HepG2 (cell line): ENCODE results near the gene UBE2O. TPM values are rescaled to one million over a fixed set of nuclear protein-coding genes. Genes with fewer than 3 reads are reported as not detected.

ENCODE experiments used
- CHCHD3 ChIP-seq: sonication (generic); formaldehyde crosslinking; IDR thresholded peaks from 2 replicates; pipeline ENCODE4 v1.8.0; 2022; ENCODE audit warnings: mild to moderate bottlenecking, missing genetic modification reagents, moderate library complexity
- DR1 ChIP-seq: sonication (generic); formaldehyde crosslinking; IDR thresholded peaks from 2 replicates; pipeline ENCODE4 v1.8.0; 2021; ENCODE audit warnings: mild to moderate bottlenecking, missing genetic modification reagents, inconsistent platforms
- HOXD1 ChIP-seq: sonication (generic); formaldehyde crosslinking; IDR thresholded peaks from 2 replicates; pipeline ENCODE4 v1.5.0; 2020; ENCODE audit warnings: missing genetic modification reagents
- KDM1A ChIP-seq: IDR thresholded peaks from 2 replicates; pipeline ENCODE4 v1.6.1; 2016; ENCODE audit warnings: missing compliant biosample characterization
- MEIS1 ChIP-seq: sonication (generic); formaldehyde crosslinking; IDR thresholded peaks from 2 replicates; pipeline ENCODE4 v1.9.0; 2021; ENCODE audit warnings: mild to moderate bottlenecking, missing genetic modification reagents, moderate library complexity, borderline replicate concordance
- NAIF1 ChIP-seq: sonication (generic); formaldehyde crosslinking; IDR thresholded peaks from 2 replicates; pipeline ENCODE4 v1.5.0; 2020; ENCODE audit warnings: mild to moderate bottlenecking, missing genetic modification reagents, borderline replicate concordance
- NCOA5 ChIP-seq: sonication (generic); formaldehyde crosslinking; IDR thresholded peaks from 2 replicates; pipeline ENCODE4 v1.4.0; 2020; ENCODE audit warnings: missing genetic modification reagents
- SAFB2 ChIP-seq: sonication (generic); formaldehyde crosslinking; IDR thresholded peaks from 2 replicates; pipeline ENCODE4 v1.5.1; 2020; ENCODE audit warnings: missing genetic modification reagents, low read depth, mild to moderate bottlenecking, borderline replicate concordance
- THYN1 ChIP-seq: sonication (generic); formaldehyde crosslinking; IDR thresholded peaks from 2 replicates; pipeline ENCODE4 v1.8.1; 2023; ENCODE audit warnings: low read depth, mild to moderate bottlenecking, moderate library complexity, missing genetic modification reagents, borderline replicate concordance
- TRIM24 ChIP-seq: sonication (generic); formaldehyde crosslinking; IDR thresholded peaks from 2 replicates; pipeline ENCODE4 v1.8.0; 2022; ENCODE audit warnings: mild to moderate bottlenecking, missing genetic modification reagents
- YEATS4 ChIP-seq: sonication (generic); formaldehyde crosslinking; IDR thresholded peaks from 2 replicates; pipeline ENCODE4 v1.4.0; 2020; ENCODE audit warnings: missing genetic modification reagents, borderline replicate concordance
- ZMAT3 ChIP-seq: sonication (generic); formaldehyde crosslinking; conservative IDR thresholded peaks from 2 replicates; pipeline ENCODE4 v1.7.0; 2021; ENCODE audit warnings: missing genetic modification reagents
- ZNF343 ChIP-seq: sonication (generic); formaldehyde crosslinking; IDR thresholded peaks from 2 replicates; pipeline ENCODE4 v1.4.0; 2020; ENCODE audit warnings: mild to moderate bottlenecking, missing genetic modification reagents
- ZNF546 ChIP-seq: sonication (generic); formaldehyde crosslinking; conservative IDR thresholded peaks from 2 replicates; pipeline ENCODE4 v1.8.1; 2023; ENCODE audit warnings: mild to moderate bottlenecking, missing genetic modification reagents
- ZNF552 ChIP-seq: sonication (generic); formaldehyde crosslinking; IDR thresholded peaks from 2 replicates; pipeline ENCODE4 v1.9.0; 2022; ENCODE audit warnings: missing genetic modification reagents, mild to moderate bottlenecking, borderline replicate concordance
- ZNF850 ChIP-seq: sonication (generic); formaldehyde crosslinking; conservative IDR thresholded peaks from 2 replicates; pipeline ENCODE4 v1.9.0; 2021; ENCODE audit warnings: mild to moderate bottlenecking, missing genetic modification reagents
- polyA plus RNA-seq, 8 experiments: library from polyadenylated mRNA; depleted of rRNA in 3 of 8; stranded (reverse) in 7 of 8; unstranded in 1 of 8; fragments of >200 nt; fragmentation: Illumina TruSeq in 4 of 8; extraction: Trizol in 4 of 8; gene quantifications; 2 replicates each; pipeline versions ENCODE4 v1.2.1 to v1.2.3, GENCODE V29; 2011 to 2016; ENCODE audit warnings: low read depth in 4 of 8, missing spikeins in 1 of 8, mixed read lengths in 1 of 8; ENCODE audit not compliant: insufficient read depth in 1 of 8
- total RNA-seq, 5 experiments: library from RNA; depleted of rRNA; stranded (reverse); fragments of >200 nt; fragmentation: Illumina TruSeq; extraction: Trizol; gene quantifications; 2 replicates each; pipeline ENCODE4 v1.2.3, GENCODE V29; 2016; ENCODE audit warnings: low read depth in 1 of 5
- TF ChIP-seq, protein P1 (sequence below), 2 experiments: sonication (generic) in 1 of 2; formaldehyde crosslinking in 1 of 2; IDR thresholded peaks; 2 replicates each; pipeline versions ENCODE4 v1.4.0 to v1.6.1; 2016 to 2020; ENCODE audit warnings: borderline replicate concordance in 1 of 2, low read depth in 1 of 2, mild to moderate bottlenecking in 1 of 2, missing genetic modification reagents in 1 of 2
- TF ChIP-seq, protein P2 (sequence below): sonication (generic); formaldehyde crosslinking; IDR thresholded peaks from 2 replicates; pipeline ENCODE4 v1.4.0; 2020; ENCODE audit warnings: missing genetic modification reagents, mild to moderate bottlenecking, borderline replicate concordance
- TF ChIP-seq, protein P3 (sequence below): sonication (generic); formaldehyde crosslinking; IDR thresholded peaks from 2 replicates; pipeline ENCODE4 v1.5.0; 2020; ENCODE audit warnings: missing genetic modification reagents, mild to moderate bottlenecking, borderline replicate concordance
- TF ChIP-seq, protein P4 (sequence below): sonication (generic); formaldehyde crosslinking; IDR thresholded peaks from 2 replicates; pipeline ENCODE4 v1.8.1; 2023; ENCODE audit warnings: missing genetic modification reagents, inconsistent platforms, borderline replicate concordance

Gene UBE2O
- total and polyA plus RNA-seq, 2 of the 13 experiments (the other 11 are each of a cell fraction or from before 2014, with no cell fraction given), result 21.5 to 23.5 TPM

DNA sequence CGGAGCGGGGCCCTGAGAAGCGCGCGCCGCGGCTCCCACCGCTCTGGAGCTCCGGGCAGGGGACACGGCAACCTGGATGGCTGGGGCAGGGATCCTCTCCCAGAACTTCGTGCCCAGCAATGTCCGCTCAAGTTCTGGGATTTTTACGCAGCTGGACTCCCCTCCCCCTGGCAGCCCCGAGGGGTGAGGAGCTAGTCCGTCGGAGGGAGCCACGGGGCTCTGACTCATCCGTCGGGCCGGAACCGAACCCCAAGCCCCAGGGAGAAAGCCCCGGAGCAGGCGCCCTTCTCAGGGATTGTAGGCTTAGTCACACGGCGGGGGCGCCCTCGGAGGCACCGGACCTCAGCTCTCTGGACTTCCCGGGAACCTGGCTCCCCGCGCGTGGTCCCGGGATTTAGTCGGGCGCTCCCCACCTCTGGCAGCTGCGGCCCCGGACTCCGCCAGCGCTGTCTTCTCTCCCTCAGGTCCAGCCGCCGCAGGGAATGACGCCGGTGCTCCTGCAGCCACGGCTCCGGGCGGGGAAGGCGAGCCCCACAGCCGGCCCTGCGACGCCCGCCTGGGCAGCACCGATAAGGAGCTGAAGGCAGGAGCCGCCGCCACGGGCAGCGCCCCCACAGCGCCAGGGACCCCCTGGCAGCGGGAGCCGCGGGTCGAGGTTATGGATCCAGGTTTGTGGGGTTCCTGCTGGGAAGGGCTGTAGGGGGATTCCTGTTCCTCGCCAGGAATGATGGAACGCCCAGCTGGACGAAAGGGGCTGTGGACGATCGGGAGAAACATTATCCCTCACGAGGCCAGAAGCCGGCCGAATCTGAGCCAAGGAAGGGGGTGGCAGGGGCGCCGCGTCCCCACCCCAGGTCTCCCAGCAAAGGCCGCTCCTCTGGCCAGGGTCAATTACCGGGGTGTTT, 67.7 kb downstream of the UBE2O start (continued):
- TF ChIP-seq, protein P1, sequence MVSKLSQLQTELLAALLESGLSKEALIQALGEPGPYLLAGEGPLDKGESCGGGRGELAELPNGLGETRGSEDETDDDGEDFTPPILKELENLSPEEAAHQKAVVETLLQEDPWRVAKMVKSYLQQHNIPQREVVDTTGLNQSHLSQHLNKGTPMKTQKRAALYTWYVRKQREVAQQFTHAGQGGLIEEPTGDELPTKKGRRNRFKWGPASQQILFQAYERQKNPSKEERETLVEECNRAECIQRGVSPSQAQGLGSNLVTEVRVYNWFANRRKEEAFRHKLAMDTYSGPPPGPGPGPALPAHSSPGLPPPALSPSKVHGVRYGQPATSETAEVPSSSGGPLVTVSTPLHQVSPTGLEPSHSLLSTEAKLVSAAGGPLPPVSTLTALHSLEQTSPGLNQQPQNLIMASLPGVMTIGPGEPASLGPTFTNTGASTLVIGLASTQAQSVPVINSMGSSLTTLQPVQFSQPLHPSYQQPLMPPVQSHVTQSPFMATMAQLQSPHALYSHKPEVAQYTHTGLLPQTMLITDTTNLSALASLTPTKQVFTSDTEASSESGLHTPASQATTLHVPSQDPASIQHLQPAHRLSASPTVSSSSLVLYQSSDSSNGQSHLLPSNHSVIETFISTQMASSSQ (IDR thresholded peaks at IDR 0.05; ENCODE audit: low read depth), result no peak
- TF ChIP-seq, protein P1 (CRISPR knock-in tag; IDR thresholded peaks at IDR 0.05; ENCODE audit: borderline replicate concordance), result no peak; the same call in 1 of the 2 replicates
- TF ChIP-seq, protein P2, sequence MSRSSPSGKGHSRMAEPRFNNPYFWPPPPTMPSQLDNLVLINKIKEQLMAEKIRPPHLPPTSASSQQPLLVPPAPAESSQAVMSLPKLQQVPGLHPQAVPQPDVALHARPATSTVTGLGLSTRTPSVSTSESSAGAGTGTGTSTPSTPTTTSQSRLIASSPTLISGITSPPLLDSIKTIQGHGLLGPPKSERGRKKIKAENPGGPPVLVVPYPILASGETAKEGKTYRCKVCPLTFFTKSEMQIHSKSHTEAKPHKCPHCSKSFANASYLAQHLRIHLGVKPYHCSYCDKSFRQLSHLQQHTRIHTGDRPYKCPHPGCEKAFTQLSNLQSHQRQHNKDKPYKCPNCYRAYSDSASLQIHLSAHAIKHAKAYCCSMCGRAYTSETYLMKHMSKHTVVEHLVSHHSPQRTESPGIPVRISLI (CRISPR knock-in tag), result no peak
- TF ChIP-seq CHCHD3 (CRISPR knock-in tag), result no peak
- TF ChIP-seq ZNF343 (CRISPR knock-in tag), result no peak; the same call in 1 of the 2 replicates
- no peak for TF ChIP-seq ZMAT3 (CRISPR knock-in tag)
- no peak; the same call in 1 of the 2 replicates for TF ChIP-seq DR1 (CRISPR knock-in tag)
- 0 out of 2 replicates have a peak, but pooled peaks have one; percentile 27 for TF ChIP-seq ZNF546 (CRISPR knock-in tag)
- no peak for TF ChIP-seq THYN1
- TF ChIP-seq NCOA5, result 0 out of 2 replicates have a peak, but pooled peaks have one; percentile 15
- TF ChIP-seq ZNF850, result peak; percentile 81
- no peak for TF ChIP-seq HOXD1 (CRISPR knock-in tag)
- peak; percentile 4; the same call in 1 of the 2 replicates for TF ChIP-seq ZNF552
- 0 out of 2 replicates have a peak, but pooled peaks have one; percentile 2 for TF ChIP-seq NAIF1
- TF ChIP-seq TRIM24, result peak; percentile 70; the same call in 1 of the 2 replicates
- TF ChIP-seq MEIS1 (CRISPR knock-in tag), result no peak
- no peak for TF ChIP-seq KDM1A
- no peak for TF ChIP-seq YEATS4
- TF ChIP-seq, protein P3, sequence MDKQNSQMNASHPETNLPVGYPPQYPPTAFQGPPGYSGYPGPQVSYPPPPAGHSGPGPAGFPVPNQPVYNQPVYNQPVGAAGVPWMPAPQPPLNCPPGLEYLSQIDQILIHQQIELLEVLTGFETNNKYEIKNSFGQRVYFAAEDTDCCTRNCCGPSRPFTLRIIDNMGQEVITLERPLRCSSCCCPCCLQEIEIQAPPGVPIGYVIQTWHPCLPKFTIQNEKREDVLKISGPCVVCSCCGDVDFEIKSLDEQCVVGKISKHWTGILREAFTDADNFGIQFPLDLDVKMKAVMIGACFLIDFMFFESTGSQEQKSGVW (CRISPR knock-in tag), result peak; percentile 6; the same call in 1 of the 2 replicates
- TF ChIP-seq, protein P4, sequence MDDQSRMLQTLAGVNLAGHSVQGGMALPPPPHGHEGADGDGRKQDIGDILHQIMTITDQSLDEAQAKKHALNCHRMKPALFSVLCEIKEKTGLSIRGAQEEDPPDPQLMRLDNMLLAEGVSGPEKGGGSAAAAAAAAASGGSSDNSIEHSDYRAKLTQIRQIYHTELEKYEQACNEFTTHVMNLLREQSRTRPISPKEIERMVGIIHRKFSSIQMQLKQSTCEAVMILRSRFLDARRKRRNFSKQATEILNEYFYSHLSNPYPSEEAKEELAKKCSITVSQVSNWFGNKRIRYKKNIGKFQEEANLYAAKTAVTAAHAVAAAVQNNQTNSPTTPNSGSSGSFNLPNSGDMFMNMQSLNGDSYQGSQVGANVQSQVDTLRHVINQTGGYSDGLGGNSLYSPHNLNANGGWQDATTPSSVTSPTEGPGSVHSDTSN (CRISPR knock-in tag), result peak; percentile 53; the same call in 1 of the 2 replicates
- TF ChIP-seq SAFB2, result peak; percentile 7; the same call in 1 of the 2 replicates
